A673 (cell line): ENCODE results near the gene HLCS. TPM values are rescaled to one million over a fixed set of nuclear protein-coding genes. Genes with fewer than 3 reads are reported as not detected.

Experiments used
- BruUV-seq: library from RNA; stranded (reverse); fragments of 400-500 nt; replicated peaks from 2 replicates; lab custom pipeline; 2021; lab: Mats Ljungman, UMichigan
- CTCF ChIA-PET: fragments of 300-600 bp; sonication (Branson Sonifier 250); formaldehyde crosslinking; loops from one replicate; lab custom pipeline; 2022; ENCODE audit warnings: antibody characterized with exemption; lab: Charles Lee
- POLR2A ChIA-PET: fragments of 300-600 bp; sonication (Branson Sonifier 250); formaldehyde crosslinking; loops from one replicate; lab custom pipeline; 2022; ENCODE audit warnings: antibody characterized with exemption; ENCODE audit not compliant: low non-redundant PET; lab: Charles Lee
- DNase-seq: peaks from one replicate; pipeline ENCODE4 v3.0.0-alpha.2; 2015; ENCODE audit warnings: low spot score
- H3K27ac ChIP-seq: fragments of 200-600 bp; sonication (generic); 2 replicates; pipeline ENCODE4 v1.5.1; 2016; ENCODE audit warnings: mixed run types, low read depth, mild to moderate bottlenecking, mixed read lengths, antibody characterized with exemption, low read length; ENCODE audit not compliant: poor library complexity, severe bottlenecking
- H3K27me3 ChIP-seq: fragments of 200-600 bp; sonication (generic); replicated peaks from 2 replicates; pipeline ENCODE4 v1.6.1; 2017; ENCODE audit warnings: mixed run types, low read depth, mild to moderate bottlenecking, mixed read lengths, antibody characterized with exemption, low read length; ENCODE audit not compliant: insufficient read depth, poor library complexity
- H3K36me3 ChIP-seq: fragments of 200-600 bp; sonication (generic); 2 replicates; pipeline ENCODE4 v1.6.1; 2016; ENCODE audit warnings: mixed run types, mild to moderate bottlenecking, mixed read lengths, antibody characterized with exemption, low read length; ENCODE audit not compliant: insufficient read depth, poor library complexity, severe bottlenecking
- H3K4me1 ChIP-seq: fragments of 200-600 bp; sonication (generic); 2 replicates; pipeline ENCODE4 v1.6.1; 2017; ENCODE audit warnings: mixed run types, mild to moderate bottlenecking, mixed read lengths, antibody characterized with exemption, low read length; ENCODE audit not compliant: insufficient read depth, poor library complexity, severe bottlenecking
- H3K4me3 ChIP-seq: fragments of 200-600 bp; sonication (generic); 2 replicates; pipeline ENCODE4 v1.5.1; 2016; ENCODE audit warnings: low read depth, mixed run types, mild to moderate bottlenecking, mixed read lengths, low read length; ENCODE audit not compliant: poor library complexity, severe bottlenecking
- H3K9me3 ChIP-seq: fragments of 200-600 bp; sonication (generic); 2 replicates; pipeline ENCODE4 v1.6.1; 2016; ENCODE audit warnings: mixed run types, low read depth, mild to moderate bottlenecking, mixed read lengths, antibody characterized with exemption, low read length; ENCODE audit not compliant: poor library complexity, severe bottlenecking
- EZH2 ChIP-seq: fragments of 200-600 bp; sonication (generic); IDR thresholded peaks from 2 replicates; pipeline ENCODE4 v1.6.1; 2017; ENCODE audit warnings: borderline replicate concordance, low read depth, mild to moderate bottlenecking, mixed read lengths, antibody characterized with exemption, low read length; ENCODE audit not compliant: poor library complexity, severe bottlenecking
- intact Hi-C: fragments of 100-400 bp; cut with micrococcal nuclease; formaldehyde crosslinking; loops from one replicate; pipeline ENCODE4 v1.10.0; 2022; ENCODE audit not compliant: unreplicated experiment
- total RNA-seq: library from RNA; stranded (reverse); gene quantifications from 2 replicates; pipeline ENCODE4 v1.2.3, GENCODE V29; 2021
- TF ChIP-seq, protein P1 (sequence below): fragments of 300-800, 200-600 bp; sonication (generic); conservative IDR thresholded peaks from 2 replicates; pipeline ENCODE4 v1.5.1; 2017; ENCODE audit warnings: low read depth, mild to moderate bottlenecking, antibody characterized with exemption, low read length, moderate library complexity, mixed read lengths

The HLCS gene
- total RNA-seq, 1 experiment from 2014 or later: 15.3 TPM

DNA sequence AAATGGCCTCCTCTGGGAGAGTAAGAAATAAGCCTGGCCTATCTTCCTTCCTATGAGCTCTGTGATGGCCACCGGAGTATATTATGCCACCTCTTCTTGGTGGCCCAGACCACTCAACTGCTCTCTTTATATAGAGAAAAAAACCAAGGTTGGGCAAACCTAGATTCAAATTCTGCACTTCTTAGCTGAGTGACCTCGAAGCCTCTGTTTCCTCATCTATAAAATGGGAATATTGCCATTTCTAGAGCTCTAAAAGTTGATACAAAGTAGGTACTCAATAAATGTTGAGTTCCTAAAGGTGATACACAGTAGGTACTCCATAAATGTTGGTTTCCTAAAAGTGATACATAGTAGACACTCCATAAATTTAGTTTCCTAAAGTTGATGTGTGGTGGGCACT, 120.7 kb downstream of the HLCS start:
- intact Hi-C loops: no loop called here
- CTCF ChIA-PET: no interaction called here

DNA sequence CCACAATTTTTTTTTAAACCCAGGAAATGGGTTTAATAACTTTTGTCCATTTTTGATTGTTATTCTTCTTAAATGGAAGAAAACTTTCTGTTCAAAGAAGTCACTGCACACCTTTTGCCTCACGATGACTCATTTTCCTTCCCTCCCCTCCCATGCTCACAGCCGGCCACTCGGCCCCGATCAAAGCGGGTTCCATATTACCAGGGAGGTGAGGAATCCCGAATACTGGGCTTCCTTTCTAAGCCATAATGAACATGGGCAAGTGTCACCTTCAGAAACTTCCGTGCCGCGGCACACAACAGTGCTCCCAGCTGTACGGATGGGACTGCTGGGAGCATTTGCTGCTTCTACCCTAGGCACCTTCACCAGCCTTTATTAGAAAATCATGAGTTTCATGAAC, 121.4 kb downstream of the HLCS start:
- BruUV-seq: no TSS peak
- Histone ChIP-seq H3K4me1 (peaks cover 18% of the 10 kb centered on the region), H3K27ac (no peak overlapping the region), H3K27me3 (no peaks in the 10 kb centered on the region), H3K9me3 (no peaks in the 10 kb centered on the region), H3K36me3 (no peaks in the 10 kb centered on the region), H3K4me3 (no peak overlapping the region)
- TF ChIP-seq, protein P1, sequence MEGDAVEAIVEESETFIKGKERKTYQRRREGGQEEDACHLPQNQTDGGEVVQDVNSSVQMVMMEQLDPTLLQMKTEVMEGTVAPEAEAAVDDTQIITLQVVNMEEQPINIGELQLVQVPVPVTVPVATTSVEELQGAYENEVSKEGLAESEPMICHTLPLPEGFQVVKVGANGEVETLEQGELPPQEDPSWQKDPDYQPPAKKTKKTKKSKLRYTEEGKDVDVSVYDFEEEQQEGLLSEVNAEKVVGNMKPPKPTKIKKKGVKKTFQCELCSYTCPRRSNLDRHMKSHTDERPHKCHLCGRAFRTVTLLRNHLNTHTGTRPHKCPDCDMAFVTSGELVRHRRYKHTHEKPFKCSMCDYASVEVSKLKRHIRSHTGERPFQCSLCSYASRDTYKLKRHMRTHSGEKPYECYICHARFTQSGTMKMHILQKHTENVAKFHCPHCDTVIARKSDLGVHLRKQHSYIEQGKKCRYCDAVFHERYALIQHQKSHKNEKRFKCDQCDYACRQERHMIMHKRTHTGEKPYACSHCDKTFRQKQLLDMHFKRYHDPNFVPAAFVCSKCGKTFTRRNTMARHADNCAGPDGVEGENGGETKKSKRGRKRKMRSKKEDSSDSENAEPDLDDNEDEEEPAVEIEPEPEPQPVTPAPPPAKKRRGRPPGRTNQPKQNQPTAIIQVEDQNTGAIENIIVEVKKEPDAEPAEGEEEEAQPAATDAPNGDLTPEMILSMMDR: no peak
- TF ChIP-seq EZH2: no peak
- intact Hi-C loops: no loop called here
- ChIA-PET POLR2A (no interaction called here), CTCF (no interaction called here)
- DNase-seq: no peak

More for the DNA sequence above, 120.7 kb downstream of the HLCS start:
- no peak for DNase-seq
- no peak overlapping the region for H3K4me3 ChIP-seq
- no peaks in the 10 kb centered on the region for H3K9me3 ChIP-seq
- H3K4me1 ChIP-seq: peaks cover 18% of the 10 kb centered on the region
- POLR2A ChIA-PET: no interaction called here
- H3K36me3 ChIP-seq: no peaks in the 10 kb centered on the region
- no TSS peak for BruUV-seq
- H3K27ac ChIP-seq: no peak overlapping the region
- TF ChIP-seq, protein P1: no peak
- TF ChIP-seq EZH2: no peak
- no peaks in the 10 kb centered on the region for H3K27me3 ChIP-seq

DNA sequence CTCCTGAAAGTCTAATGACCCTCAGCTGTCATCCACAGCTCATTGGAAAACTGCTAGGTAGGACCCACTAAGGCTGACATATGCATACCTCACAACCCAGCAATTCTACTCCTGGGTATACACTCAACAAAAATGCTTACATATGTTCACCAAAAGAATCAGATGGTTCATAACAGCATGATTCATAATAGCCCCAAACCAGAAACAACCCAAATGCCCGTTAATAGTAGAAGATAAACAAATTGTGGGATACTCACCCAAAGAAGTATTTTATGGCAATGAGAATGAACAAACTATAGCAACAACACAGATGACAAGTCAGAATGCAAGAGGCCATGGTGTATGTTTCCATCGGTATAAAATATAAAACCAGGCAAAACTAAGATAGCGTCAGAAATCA, 124.6 kb downstream of the HLCS start:
- no peaks in the 10 kb centered on the region for H3K27me3 ChIP-seq
- H3K9me3 ChIP-seq: no peaks in the 10 kb centered on the region
- intact Hi-C loops: no loop called here
- ChIA-PET POLR2A (no interaction called here), CTCF (no interaction called here)
- BruUV-seq: no TSS peak
- DNase-seq: no peak
- peaks cover 2% of the 10 kb centered on the region for H3K4me1 ChIP-seq
- TF ChIP-seq, protein P1: no peak
- TF ChIP-seq EZH2: no peak
- H3K36me3 ChIP-seq: no peaks in the 10 kb centered on the region
- no peak overlapping the region for H3K4me3 ChIP-seq
- H3K27ac ChIP-seq: no peak overlapping the region
